SU-DHL-6 (cell line): ENCODE measurements around the gene KCNJ18.
"Not testable (repeated sequence)": the region's sequence is repeated elsewhere in the genome, so short reads cannot be mapped to it uniquely, and the experiment has no call there.

Experiments
- H2AFZ ChIP-seq: fragments of 200-600 bp; sonication (generic); 2 replicates; pipeline ENCODE4 v1.6.1; 2014; ENCODE audit warnings: low read depth, mild to moderate bottlenecking, moderate library complexity, mixed read lengths, antibody characterized with exemption, low read length; ENCODE audit not compliant: severe bottlenecking
- H3F3A ChIP-seq: fragments of 200-600 bp; shearing (Covaris generic); 2 replicates; pipeline ENCODE4 v1.6.0; 2016; ENCODE audit warnings: antibody characterized with exemption, mild to moderate bottlenecking; ENCODE audit not compliant: insufficient read depth
- H3K27ac ChIP-seq: fragments of 200-600 bp; sonication (generic); 2 replicates; pipeline ENCODE4 v1.5.1; 2016; ENCODE audit warnings: low read depth, mild to moderate bottlenecking, low read length, moderate library complexity, mixed read lengths
- H3K27me3 ChIP-seq: fragments of 200-600 bp; sonication (generic), shearing (Covaris generic); 2 replicates; pipeline ENCODE4 v1.6.0; 2014; ENCODE audit warnings: mild to moderate bottlenecking, low read length
- H3K36me3 ChIP-seq: fragments of 200-600 bp; sonication (generic); 2 replicates; pipeline ENCODE4 v1.6.1; 2014; ENCODE audit warnings: mild to moderate bottlenecking, low read length, mixed read lengths
- H3K4me2 ChIP-seq: fragments of 300-600, 200-600 bp; shearing (Covaris generic), sonication (generic); 2 replicates; pipeline ENCODE4 v1.6.0; 2014; ENCODE audit warnings: low read length, low read depth, mild to moderate bottlenecking; ENCODE audit not compliant: poor library complexity, severe bottlenecking
- H3K4me3 ChIP-seq: fragments of 200-600 bp; sonication (generic); 2 replicates; pipeline ENCODE4 v1.5.1; 2014; ENCODE audit warnings: antibody characterized with exemption, low read length, mild to moderate bottlenecking, mixed read lengths; ENCODE audit not compliant: insufficient read depth, poor library complexity, severe bottlenecking
- H3K79me2 ChIP-seq: fragments of 200-600 bp; sonication (generic); 2 replicates; pipeline ENCODE4 v1.6.1; 2014; ENCODE audit warnings: mild to moderate bottlenecking, low read length, moderate library complexity; ENCODE audit not compliant: insufficient read depth
- H3K9ac ChIP-seq: fragments of 200-600 bp; sonication (generic); 2 replicates; pipeline ENCODE4 v1.7.0; 2014; ENCODE audit warnings: mild to moderate bottlenecking, low read length
- H3K9me2 ChIP-seq: fragments of 200-600 bp; sonication (generic); replicated peaks from 2 replicates; pipeline ENCODE4 v1.6.1; 2014; ENCODE audit warnings: low read length; ENCODE audit not compliant: insufficient read depth
- H3K9me3 ChIP-seq: fragments of 200-600 bp; sonication (generic); 2 replicates; pipeline ENCODE4 v1.6.1; 2014; ENCODE audit warnings: low read length, mixed read lengths; ENCODE audit not compliant: insufficient read depth
- H4K20me1 ChIP-seq: fragments of 200-600 bp; sonication (generic); 2 replicates; pipeline ENCODE4 v1.6.1; 2014; ENCODE audit warnings: low read depth, mild to moderate bottlenecking, antibody characterized with exemption, low read length, moderate library complexity, mixed read lengths
- EZH2phosphoT487 ChIP-seq: fragments of 200-600 bp; sonication (generic), shearing (Covaris generic); conservative IDR thresholded peaks from 2 replicates; pipeline ENCODE4 v1.6.1; 2018; ENCODE audit warnings: mild to moderate bottlenecking, antibody characterized with exemption, low read length, moderate library complexity, mixed read lengths

Gene KCNJ18

DNA sequence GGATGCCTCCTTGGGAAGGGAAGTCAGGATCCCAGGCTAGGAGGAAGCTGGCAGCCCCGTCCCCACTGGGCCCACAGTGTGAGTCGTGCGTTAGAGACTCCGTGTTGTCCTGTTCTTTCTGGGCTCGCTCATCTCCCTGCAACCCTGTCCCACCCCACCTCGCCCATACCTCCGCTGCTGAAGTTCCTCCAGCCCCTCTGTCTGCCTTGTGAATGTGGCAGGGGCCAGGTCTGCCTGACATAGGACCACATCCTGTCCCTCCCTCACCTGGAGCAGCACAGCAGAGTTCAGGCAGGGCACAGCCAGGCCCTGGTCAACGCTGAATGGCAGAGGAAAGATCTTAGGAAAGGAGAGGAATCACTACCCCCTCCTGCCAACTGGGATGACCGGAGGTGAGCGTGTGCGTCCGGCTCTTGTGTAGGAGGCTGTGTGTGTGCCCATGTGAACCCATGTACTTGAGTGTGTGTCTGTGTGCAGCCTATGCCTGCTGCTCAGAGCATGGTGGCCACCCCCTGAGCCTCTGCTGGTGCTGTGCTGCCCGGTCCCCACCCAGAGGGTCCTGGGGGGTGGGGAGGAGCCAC lies 12.8 kb downstream of the KCNJ18 start:
- Histone ChIP-seq H3K9me2 (no peaks in the 10 kb centered on the region), H3K9me3 (no peaks in the 10 kb centered on the region), H3K27ac (no peak overlapping the region), H3K27me3 (no peaks in the 10 kb centered on the region), H4K20me1 (no peaks in the 10 kb centered on the region), H3K4me2 (no peak overlapping the region), H3K4me3 (no peak overlapping the region), H3K9ac (no peak overlapping the region), H3K79me2 (no peaks in the 10 kb centered on the region), H2AFZ (no peak overlapping the region), H3K36me3 (no peaks in the 10 kb centered on the region), H3F3A (no peaks in the 10 kb centered on the region)
- no peak for TF ChIP-seq EZH2phosphoT487

DNA sequence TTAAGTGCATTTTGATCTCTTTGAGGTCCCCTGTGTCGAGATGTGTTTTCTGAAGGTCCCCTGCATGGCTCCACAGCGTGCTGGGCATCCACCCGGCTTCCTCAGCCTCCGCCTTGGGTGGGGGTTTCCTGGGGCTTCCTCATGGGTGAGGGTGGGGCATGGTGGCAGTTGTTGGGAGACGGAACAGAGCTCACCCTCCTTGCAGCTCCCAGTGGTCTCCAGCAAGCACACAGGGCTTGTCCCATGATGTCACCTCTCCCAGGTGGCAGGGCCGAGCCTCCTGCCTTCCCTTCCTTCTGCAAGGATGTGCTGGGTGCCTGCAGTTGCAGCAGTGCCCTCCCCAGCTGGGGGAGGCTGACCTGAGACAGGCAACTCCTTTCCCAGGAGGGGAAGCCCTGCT lies 13.4 kb downstream of the KCNJ18 start:
- not testable (repeated sequence) for H4K20me1 ChIP-seq, H3K4me2 ChIP-seq, H3K9me3 ChIP-seq, H3K9me2 ChIP-seq, H2AFZ ChIP-seq, H3K27me3 ChIP-seq, H3K4me3 ChIP-seq, H3K36me3 ChIP-seq, H3K79me2 ChIP-seq, H3K9ac ChIP-seq, H3K27ac ChIP-seq, H3F3A ChIP-seq

DNA sequence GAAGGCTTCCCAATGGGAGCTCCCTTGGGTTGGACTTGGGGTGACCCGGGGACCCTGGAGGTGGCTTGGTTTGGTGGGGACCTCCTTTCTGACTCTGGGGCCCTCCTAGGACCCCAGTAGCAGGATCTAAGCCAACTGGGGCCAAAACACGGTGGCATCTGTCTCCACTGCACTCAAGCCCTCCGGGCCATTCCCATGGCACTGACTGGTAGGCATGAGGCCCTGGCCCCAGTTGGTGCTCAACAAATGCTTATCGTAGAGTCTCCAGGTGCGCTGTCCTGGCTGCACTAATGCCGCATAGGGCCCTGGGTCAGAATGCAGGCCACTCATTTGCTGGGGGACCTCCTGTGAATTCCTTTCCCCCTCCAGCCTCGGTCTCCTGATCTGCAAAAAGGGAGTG lies 14.2 kb downstream of the KCNJ18 start:
- H3K79me2 ChIP-seq, H3K9me2 ChIP-seq, H3K36me3 ChIP-seq, H3F3A ChIP-seq, H4K20me1 ChIP-seq, H3K9me3 ChIP-seq, H3K27ac ChIP-seq, H3K27me3 ChIP-seq, H3K4me3 ChIP-seq, H3K9ac ChIP-seq, H3K4me2 ChIP-seq, H2AFZ ChIP-seq: not testable (repeated sequence)

DNA sequence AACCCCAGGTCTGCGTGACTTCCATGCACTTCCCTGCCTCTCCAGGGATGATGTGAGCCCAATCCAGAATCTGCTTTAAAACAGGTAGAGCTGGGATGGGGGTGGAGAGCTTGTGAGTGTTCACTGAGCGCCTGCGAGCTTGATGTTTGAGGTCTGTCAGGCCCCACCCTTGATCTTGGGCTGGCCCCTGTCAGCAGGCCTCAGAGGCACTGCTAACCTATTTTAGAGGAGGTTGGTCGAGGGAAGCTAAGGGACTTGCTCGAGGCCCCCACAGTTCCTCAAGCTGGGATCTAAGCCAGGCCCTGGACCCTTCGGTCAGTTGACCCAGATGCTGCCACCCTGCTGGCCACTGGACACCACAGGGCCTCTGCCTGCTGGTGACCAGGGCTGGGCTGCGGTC lies 14.8 kb downstream of the KCNJ18 start:
- not testable (repeated sequence) for H3K9me2 ChIP-seq, H3K27me3 ChIP-seq, H3K4me2 ChIP-seq, H2AFZ ChIP-seq, H3K9ac ChIP-seq, H3K9me3 ChIP-seq, H3K79me2 ChIP-seq, H3K27ac ChIP-seq, H4K20me1 ChIP-seq, H3F3A ChIP-seq, H3K4me3 ChIP-seq, H3K36me3 ChIP-seq

DNA sequence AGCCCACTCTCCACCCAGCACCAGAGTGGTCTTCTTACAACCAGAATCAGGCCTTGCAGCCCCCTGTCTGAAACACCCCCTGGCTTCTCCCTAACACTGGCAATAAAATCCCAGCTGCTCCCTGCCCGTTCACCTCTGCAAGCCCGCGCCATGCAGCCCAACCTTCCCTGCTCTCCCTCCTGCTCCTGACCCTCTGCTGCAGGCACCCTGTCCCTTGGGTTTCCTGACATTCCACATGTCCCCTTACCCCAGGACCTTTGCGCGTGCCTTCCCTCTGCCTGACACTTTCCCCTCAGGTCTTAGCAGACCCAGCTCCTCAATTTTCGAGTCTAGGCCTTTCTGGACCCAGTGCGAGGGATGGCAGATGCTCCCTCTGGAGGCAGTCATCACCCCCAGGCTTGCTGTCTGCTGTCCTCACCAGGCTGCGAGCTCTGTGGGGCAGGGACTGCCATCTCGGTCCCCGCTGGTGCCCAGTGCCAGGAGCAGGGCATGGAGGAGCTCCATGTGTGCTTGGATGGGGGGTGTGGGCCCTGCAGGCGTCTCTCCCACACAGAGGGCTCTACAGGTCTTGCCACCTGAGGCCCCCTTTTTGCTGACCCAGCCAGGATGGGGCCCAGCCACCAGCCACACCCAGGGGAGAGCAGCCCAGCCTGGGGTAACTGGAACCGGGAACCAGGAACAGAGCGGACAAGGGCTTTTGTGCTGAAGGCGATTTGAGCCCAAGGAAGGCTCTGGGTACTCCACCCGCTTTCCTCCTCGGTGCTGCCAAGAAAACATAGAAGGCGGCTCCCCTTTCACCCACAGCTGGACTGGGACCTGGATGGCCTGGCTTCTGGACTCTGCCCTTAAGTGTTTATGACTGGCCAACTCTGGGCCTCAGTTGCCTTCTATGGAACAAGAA lies 15.6 kb downstream of the KCNJ18 start:
- not testable (repeated sequence) for H3K27me3 ChIP-seq, H3K4me2 ChIP-seq, H3K9me2 ChIP-seq, H3K9ac ChIP-seq, H3K27ac ChIP-seq, H3F3A ChIP-seq, H4K20me1 ChIP-seq, H3K4me3 ChIP-seq, H2AFZ ChIP-seq, H3K36me3 ChIP-seq, H3K79me2 ChIP-seq, H3K9me3 ChIP-seq

DNA sequence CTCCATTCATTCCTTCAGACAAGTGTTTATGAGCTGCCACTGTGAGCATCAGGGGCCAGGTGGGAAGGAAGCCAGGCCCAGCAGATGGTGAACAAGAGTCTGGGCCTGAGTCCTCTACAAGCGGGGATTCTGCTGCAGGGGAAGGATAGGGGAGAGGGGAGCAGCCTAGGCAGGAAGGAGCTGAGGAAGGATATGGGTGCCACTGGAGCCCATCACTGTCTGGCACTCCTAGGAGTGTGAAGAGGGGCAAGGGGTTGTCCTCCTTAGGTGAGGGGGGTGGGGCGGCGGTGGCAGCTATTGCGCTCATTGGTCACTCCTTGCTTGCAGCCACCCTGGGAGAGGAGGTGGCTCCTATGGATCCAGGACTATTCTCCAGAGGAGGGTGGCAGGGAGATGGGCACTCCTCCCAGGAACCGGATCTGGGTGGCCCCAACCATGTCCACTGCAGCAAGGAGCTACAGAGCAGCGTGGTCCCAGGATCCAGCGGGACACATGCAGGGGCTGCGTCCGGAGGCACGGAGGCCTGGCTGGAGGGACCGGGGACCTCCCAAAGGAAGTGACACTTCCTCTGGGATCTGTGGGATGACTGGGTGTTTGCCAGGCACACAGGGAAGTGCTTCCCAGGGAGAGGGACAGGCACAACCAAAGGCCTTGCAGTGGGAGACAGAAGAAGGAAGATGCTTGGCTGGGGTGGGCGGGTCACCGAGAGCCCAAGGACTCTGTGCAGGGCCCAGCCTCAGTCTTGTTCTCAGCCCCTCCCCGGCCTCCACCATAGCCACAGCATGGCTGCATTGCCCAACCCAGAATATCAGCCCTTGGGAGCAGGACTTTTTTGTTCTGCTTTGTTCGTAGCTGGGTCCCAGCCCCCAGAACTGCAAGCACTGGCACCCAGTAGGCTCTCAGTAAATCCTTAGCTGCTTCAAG lies 16.6 kb downstream of the KCNJ18 start:
- not testable (repeated sequence) for H3F3A ChIP-seq, H3K27me3 ChIP-seq, H3K9me2 ChIP-seq, H3K79me2 ChIP-seq, H3K9me3 ChIP-seq, H3K9ac ChIP-seq, H3K27ac ChIP-seq, H3K4me3 ChIP-seq, H2AFZ ChIP-seq, H3K4me2 ChIP-seq, H3K36me3 ChIP-seq, H4K20me1 ChIP-seq

DNA sequence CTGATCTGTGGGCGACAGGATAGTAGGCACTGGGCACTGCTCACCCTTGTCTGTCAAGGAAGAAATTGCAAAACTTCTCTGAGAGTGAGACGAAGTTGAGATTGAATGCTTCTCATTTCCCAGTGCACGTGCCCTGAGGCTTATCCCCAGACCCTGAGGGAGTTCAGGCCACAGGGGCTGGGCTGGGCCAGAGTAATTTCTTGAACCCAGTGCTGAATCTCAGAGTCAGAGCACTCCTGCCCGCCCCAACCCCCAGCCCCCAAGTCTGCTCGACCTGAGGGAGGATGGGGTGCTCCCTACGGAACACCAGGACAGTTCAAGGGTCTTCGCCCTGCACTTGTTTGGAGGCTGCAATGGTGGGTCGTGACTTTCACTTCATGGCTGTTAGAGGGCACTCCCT lies 17.7 kb downstream of the KCNJ18 start:
- H4K20me1 ChIP-seq, H3K4me3 ChIP-seq, H3K9me3 ChIP-seq: not testable (repeated sequence)

More for the DNA sequence above, 17.7 kb downstream of the KCNJ18 start:
- H3K4me2 ChIP-seq, H3K36me3 ChIP-seq, H3K9me2 ChIP-seq, H3K9ac ChIP-seq, H3K27ac ChIP-seq, H2AFZ ChIP-seq, H3K27me3 ChIP-seq, H3F3A ChIP-seq, H3K79me2 ChIP-seq: not testable (repeated sequence)
